ENCODE results near the gene OXSR1. TPM values are rescaled to one million over a fixed set of nuclear protein-coding genes. Genes with fewer than 3 reads are reported as not detected.

The OXSR1 gene
- total RNA-seq, 4 donors from 2014 or later: 28.8 to 48.2 (median 37.6) TPM

- Histone ChIP-seq H3K4me1 (no peaks in the 10 kb centered on the region), H3K9me3 (no peaks in the 10 kb centered on the region), H3K36me3 (peaks cover 0 to 70% (median 2%) of the 10 kb centered on the region in 3 donors), H3K27ac (no peak overlapping the region), H3K4me3 (no peak overlapping the region), H3K27me3 (no peaks in the 10 kb centered on the region)
- intact Hi-C loops (cut with DNase I): no loop called here
- 92 to 100% methylated on average over 2 to 3 of the region's 4 CpGs for WGBS, 2 donors
- no peak for DNase-seq
- no peak for TF ChIP-seq CTCF (IDR thresholded peaks at IDR 0.05)
- no peak for TF ChIP-seq POLR2A (IDR thresholded peaks at IDR 0.05)
These were observed 39.5 kb downstream of the OXSR1 start for GRCh38 chr3:38204599-38205471.

GRCh38 chr3:38205472-38205805, 40.1 kb downstream of the OXSR1 start:
- no peak overlapping the region for H3K4me3 ChIP-seq
- H3K9me3 ChIP-seq: no peaks in the 10 kb centered on the region
- intact Hi-C loops (cut with DNase I): no loop called here
- H3K27me3 ChIP-seq: no peaks in the 10 kb centered on the region
- no peak overlapping the region for H3K27ac ChIP-seq
- peaks cover 0 to 69% (median 0%) of the 10 kb centered on the region in 3 donors for H3K36me3 ChIP-seq
- 100% methylated on average over 2 to 3 of the region's 3 CpGs for WGBS, 2 donors
- H3K4me1 ChIP-seq: no peaks in the 10 kb centered on the region
- no peak for DNase-seq
- TF ChIP-seq CTCF (IDR thresholded peaks at IDR 0.05): no peak
- TF ChIP-seq POLR2A (IDR thresholded peaks at IDR 0.05): no peak

- intact Hi-C loops (cut with DNase I): no loop called here
- no peaks in the 10 kb centered on the region for H3K9me3 ChIP-seq
- DNase-seq: no peak
- 76 to 84% methylated on average over 4 of the region's 4 CpGs for WGBS, 2 donors
- H3K4me1 ChIP-seq: no peaks in the 10 kb centered on the region
- TF ChIP-seq POLR2A (IDR thresholded peaks at IDR 0.05): no peak
- no peak for TF ChIP-seq CTCF (IDR thresholded peaks at IDR 0.05)
- peaks cover 0 to 49% (median 0%) of the 10 kb centered on the region in 3 donors for H3K36me3 ChIP-seq
- H3K27ac ChIP-seq: no peak overlapping the region
- no peaks in the 10 kb centered on the region for H3K27me3 ChIP-seq
- no peak overlapping the region for H3K4me3 ChIP-seq
These were observed 42.1 kb downstream of the OXSR1 start for GRCh38 chr3:38207254-38208003.

- Histone ChIP-seq H3K27me3 (no peaks in the 10 kb centered on the region), H3K36me3 (peaks cover 0 to 23% (median 0%) of the 10 kb centered on the region in 3 donors), H3K27ac (no peak overlapping the region), H3K9me3 (no peaks in the 10 kb centered on the region), H3K4me3 (no peak overlapping the region), H3K4me1 (peaks cover 0 to 7% (median 0%) of the 10 kb centered on the region in 3 donors)
- WGBS, 2 donors: 53 to 78% methylated on average over 2 of the region's 2 CpGs
- no peak for TF ChIP-seq CTCF (IDR thresholded peaks at IDR 0.05)
- no peak for DNase-seq
- intact Hi-C loops (cut with DNase I): no loop called here
These were observed 44.9 kb downstream of the OXSR1 start for GRCh38 chr3:38210141-38210757.

GRCh38 chr3:38212141-38212540, 46.8 kb downstream of the OXSR1 start:
- no peak for DNase-seq
- WGBS, 2 donors: 62 to 89% methylated on average over 1 of the region's 1 CpG
- Histone ChIP-seq H3K36me3 (peaks cover 0 to 34% (median 0%) of the 10 kb centered on the region in 3 donors), H3K27ac (no peak overlapping the region), H3K4me3 (no peak overlapping the region), H3K27me3 (no peaks in the 10 kb centered on the region), H3K9me3 (no peaks in the 10 kb centered on the region), H3K4me1 (peaks cover 0 to 7% (median 0%) of the 10 kb centered on the region in 3 donors)
- TF ChIP-seq POLR2A (IDR thresholded peaks at IDR 0.05) (no peak), CTCF (IDR thresholded peaks at IDR 0.05) (no peak)
- intact Hi-C loops (cut with DNase I): no loop called here

Measured in esophagus squamous epithelium (tissue), 5 donors.